Measurements from ENCODE around the gene CCDC57.

Gene CCDC57

DNA sequence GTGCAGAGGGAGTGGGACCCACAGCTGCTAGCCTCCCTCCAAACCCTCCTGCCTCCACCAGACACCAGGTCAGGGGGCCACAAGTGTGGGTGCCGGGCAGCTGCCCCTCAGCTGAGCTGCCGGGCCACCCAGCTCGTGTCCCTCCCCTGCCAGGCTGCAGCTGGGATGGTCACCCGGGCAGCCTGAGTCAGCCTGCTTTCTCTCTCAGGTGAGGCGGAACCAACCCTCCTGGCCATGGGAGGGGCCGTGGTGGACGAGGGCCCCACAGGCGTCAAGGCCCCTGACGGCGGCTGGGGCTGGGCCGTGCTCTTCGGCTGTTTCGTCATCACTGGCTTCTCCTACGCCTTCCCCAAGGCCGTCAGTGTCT lies 23.1 kb upstream of the CCDC57 start:
- no peak for DNase-seq

DNA sequence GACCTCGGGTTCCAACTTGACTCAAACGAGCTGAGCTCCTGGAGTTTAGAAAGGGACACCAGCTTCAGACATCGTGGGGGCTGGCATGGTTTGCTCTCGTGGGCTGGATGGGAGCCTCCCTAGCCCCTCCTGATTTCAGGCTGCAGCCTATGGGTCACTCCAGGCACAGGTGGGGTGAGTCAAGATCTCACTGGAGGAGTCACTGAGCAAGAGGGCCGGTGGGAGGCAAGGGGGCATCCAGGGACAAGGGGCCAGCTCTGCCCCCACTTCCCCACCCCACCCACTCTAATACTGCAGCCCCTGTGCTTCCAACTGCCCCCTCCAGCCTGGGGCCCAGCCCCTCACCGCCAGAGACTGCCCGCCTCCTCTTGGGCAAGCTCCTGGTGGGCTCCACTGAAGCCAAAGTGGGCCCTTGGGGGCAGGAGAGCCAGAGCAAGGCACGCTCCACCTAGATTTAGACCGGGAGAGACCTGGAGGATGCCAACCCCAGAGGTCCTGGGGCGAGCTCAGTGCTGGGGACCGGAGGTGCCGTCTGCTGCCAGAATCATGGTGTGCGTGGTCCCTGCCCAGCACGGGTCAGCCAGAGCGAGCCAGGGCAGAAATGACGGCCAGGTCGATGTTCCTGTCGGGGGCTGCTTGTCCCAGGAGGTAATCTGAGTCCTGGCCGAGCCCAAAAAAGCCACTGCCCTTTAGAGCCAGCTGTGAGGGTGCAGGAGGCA lies 22.6 kb upstream of the CCDC57 start:
- no peak for DNase-seq

DNA sequence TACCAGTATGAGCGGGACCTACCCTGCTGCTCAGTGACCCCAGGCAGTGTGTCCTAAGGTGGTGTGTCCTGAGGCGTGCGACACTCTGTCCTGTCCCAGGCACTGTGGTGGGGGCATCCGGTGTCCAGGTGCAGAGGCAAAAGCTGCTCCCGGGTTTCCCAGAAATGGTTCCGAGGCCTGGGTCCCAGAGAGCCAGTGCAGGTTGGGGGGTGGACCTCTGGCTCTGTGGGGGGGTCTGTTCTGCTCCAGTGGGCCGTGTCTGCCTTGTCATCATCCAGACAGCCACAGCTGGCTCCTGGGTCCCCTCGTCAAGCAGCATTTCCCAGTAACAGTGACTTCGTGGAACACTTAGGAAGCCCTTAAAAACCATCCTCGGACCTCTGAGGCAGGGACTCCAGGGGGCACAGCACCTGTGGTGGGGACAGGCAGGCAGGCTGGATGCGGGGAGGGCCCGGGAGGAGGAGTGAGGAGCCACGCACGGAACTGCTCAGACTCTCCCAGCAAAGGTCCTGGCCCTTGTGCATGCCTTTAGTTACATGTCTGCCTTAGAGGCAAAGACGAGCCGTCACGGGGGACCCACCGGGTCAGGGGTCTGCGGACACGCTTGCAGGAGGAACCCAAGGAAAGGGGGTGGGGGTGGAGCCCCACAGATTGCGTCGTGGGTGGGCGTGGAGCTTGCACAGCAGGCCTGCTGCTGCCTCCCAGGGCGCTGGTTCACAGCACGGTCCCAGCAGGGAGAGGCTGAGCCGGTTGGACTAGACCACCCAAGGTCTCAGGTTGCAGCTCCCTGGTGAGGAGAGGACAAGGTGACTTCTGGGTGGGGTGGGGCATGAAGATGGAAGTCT lies 21.8 kb upstream of the CCDC57 start:
- peak in 1 of 2 experiments; percentile 29 for DNase-seq

DNA sequence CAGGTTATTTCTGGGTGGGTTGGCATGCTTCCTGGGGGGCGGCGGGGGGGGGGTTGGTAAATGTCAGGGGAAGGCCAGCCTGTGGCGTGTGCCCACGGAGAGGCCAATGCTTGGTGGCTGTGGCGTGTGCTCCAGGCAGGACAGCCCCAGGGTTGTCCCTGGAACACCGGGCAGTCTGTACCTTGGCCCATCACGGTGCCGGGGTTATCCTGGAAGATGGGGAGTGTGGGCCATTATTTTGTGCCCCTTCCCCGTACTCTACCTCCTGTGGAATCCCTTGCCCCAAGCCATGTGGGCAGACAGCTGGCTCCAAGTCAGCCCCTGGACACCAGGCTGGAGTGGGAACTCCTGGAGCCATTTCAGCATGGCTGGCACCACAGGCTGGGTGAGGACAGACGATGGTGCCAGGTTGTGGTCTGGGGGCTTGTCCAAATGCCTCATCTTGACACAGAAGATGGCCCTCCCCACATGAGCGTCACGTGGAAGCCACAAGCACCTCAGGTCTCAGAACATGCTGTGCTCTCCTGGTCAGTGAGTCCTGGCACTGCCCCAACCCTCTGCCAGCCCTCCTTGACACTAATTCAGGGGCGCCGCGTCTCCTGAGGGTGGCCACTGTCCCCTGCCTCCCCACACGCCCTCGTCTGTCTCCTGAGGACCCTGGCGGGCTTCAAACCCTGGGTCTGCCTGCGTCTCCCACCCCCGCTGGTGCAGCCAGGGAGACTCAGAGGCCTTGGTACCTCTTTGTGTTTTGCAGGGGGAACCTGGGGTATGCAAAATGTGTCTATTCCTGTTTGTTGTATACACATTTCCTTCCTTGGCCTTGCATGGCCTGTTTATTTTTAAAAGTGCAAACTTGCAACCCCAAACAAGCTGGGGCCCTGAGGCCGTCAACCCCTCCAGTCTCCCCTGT lies 20.5 kb upstream of the CCDC57 start:
- no peak for DNase-seq

DNA sequence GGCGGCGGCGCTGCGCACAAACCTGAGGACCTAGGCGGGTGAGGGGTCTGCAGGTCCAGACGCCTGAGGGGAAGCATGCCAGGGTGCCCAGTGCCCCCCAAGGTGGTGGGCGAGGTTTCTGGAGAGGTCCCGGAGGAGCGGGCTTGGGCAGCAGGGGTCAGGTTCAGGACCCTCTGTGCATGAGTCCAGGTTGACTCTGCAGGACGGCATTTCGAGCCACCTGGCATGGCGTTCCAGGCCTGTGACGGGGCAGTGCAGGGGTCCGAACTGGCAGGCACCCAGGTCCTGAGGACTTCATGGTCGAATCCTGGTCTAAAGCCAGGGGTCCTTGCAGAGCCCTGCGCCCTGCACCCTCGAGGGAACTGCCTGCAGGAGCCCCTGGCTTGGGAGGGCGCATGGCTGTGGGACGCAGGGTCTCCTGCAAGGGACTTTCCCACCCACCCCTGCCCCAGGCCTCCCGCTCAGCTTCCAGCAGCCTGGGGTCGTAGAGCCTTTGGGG lies 19.7 kb upstream of the CCDC57 start:
- DNase-seq = no peak

DNA sequence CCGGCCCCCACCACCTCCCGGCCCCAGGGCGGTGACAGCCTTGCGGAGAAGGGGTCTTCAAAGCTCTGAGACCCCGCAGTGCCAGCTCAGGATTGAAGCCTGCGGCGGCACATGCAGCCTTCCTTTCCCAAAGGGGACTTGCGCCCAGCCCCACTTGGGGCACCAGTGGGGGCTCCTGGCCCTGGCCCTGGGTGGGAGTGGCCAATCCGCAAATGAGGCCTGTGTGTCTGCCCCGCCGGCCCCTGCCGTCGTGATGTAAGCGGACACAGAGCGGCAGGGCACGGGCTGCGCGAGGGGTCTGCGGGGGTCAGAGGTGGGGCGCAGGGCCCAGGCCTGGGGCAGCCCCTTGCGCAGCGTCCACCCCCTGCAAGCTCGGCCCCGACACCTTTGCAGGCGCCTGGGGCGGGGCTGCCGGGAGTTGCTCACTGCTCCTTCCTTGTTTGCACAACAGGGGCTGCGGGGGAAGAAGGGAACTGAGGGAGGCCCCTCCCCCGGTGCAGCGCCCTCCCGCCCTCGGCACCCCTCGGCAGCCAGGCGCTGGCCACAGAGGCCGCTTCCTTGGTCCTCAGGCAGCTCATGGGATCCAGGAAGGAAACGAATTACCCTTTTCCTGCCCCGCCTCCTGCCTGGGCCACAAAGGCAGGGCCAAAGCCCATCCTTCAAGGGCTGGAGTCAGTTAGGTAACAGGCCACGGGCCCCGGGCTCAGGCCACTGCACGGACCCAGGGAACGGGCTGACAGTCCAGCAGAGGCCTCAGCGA lies 19.1 kb upstream of the CCDC57 start:
- DNase-seq = peak in 1 of 2 experiments; percentile 59

DNA sequence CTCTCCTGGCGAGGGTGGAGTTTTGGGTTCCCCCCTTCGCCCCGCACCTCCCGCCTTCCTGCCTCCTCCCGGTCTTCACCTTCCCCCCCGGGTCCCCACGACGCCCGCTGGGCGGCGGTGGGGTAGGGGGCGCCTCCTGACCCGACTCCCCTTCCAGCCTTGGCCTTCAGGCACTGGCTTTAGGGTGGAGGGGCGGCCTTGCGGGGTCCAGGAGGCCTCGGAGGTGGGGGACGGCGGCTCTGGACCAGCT lies 18.6 kb upstream of the CCDC57 start:
- no peak for DNase-seq

DNA sequence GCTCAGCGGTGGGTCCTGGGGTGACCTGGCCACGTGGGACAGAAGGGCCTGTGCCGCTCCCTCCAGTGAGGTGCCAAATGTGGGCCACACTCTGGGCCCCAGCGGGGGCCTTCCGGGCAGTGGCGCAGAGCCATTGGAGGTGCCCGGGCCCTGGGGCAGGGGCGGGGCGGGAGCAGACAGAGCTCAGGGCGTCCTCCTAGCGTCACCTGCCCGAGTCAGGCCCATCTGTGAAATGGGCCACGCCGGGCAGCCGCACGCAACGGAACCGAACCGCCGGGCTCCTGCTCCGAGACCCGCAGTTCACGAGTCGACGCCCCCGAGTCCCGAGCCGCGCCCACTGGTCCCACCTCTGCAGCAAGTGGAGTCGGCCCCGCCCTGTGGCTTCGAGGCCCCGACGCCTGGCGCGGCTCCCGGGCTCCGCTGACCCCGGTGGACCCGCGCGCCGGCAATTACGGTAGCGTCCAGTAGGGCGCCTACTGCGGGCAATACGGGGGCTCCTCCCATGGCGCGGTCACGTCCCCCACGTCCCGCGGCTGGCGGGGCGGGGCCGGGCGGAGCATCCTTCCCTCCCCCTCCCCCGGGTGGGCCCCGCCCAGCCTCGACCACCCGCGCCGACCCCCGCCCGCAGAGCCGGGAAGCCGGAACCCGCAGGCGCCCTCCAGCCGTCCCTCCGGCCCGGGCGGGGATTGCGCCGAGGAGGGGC lies 18.1 kb upstream of the CCDC57 start:
- DNase-seq = peak in 1 of 2 experiments; percentile 68

DNA sequence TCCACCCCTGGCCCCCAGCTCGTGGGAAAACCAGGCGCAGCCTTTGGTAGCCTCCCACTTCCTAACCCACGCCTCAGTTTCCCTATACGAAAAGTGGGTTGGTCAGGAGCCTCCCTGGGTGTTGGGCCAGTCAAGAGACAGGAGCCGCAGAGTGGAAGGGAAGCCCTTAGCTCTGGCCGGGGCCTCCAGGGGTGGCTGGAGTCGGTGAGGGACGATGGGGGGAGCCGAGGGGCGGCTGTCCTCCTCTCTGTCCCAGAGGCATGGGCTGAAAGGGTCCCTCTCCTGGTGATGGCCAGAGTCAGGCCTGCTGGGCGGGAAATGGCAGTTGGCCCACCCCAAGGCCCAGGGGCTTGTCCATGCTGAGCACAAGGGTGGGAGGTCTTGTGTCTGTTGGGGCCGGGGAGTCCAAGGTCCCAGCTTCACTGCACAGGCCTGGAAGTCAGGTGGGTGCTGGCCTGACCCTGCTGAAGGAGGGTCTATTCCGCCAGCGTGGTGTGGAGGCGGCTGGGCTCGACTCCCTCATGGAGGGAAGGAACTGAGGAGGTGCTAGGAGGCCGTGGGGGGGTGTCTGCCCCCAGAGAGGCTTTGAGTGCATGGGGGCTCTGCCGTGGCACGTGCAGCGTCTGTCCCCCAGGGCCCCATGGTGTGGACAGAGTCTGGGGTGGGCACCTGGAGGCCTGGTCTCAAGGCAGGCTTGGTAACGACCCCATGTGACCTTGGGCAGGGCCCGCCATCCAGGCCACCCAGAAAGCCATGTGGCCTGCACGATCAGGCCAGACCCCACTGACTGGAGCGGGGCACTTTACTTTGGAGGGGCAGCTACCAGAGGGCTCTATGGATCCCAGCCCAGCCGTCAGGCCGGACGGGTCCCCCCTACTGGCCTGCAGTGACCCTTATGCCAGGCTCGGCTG lies 17.3 kb upstream of the CCDC57 start:
- no peak for DNase-seq

DNA sequence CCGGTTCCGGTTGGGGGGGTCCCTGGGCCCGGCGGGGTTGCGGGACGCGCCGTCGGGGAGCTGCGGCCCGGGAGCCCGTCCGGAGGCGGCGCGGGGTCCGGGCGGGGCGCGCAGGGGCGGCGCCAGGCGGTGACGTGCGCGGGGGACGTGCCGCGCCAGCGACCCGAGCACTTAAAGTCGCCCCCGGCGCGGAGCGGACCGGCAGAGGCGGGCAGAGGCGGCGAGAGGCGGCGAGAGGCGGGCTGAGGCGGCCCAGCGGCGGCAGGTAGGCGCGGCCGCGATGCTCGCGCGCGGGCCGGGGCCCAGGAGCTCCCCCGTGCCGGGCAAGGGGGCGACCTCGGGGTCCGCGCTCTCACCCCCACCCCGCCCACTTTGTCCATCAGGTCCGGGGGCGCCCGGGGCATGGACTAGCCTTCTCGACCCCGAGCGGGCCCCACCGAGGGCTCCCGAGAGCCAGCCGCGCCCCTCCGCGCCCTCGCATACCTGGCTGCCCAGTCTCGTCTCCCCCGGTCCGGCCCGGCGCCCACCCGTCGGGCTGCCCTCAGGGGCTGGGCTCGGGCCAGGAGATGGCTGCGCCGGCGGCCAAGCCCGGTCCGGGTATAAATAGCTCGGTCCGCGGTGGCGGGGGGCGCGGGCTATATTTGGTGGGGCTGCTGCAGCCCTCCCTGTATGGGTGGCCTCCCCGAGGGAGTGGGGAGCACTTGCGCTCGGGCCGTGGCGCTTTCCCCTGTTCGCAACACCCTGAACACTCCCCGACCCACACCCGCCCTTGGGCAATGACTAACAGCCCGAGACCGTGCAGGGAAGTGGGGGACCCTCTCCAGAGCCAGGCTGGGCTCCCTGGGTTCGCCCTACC lies 16.4 kb upstream of the CCDC57 start, which contains the start of gene SLC16A3:
TSS of gene SLC16A3 (plus strand) at position 201 of the 856 bp plus-strand sequence. CDS start 6,967 bp downstream, outside the sequence.
- DNase-seq = peak in 1 of 2 experiments; percentile 65

DNA sequence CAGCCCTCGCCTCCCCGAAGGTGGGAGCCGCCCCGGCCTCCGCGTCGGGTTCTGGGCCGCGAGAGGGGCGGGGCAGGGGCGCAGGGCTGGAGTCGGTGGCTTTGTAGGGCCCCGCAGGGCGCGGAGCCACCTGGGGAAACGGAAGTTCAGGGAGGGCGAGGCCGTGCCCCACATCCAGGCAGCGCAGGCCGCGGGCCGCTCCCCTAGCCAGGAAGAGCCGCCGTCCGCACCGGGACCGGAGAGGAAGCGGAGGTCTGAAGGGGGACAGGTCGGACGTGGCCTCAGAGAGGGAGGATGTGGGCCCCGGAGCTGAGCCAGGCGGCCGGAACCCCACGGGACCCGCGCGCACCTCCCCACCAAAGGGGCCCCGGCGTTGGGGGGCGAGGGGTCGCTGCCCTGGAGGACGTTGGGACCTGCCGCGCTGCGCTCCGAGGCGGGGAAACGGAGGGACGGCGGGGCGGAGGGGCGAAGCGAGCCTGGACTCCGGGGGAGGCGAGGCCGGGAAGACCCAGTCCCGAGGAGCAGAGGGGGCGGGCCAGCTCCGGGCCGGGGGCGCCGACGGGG lies 15.7 kb upstream of the CCDC57 start:
- DNase-seq = peak in 1 of 2 experiments; percentile 44

DNA sequence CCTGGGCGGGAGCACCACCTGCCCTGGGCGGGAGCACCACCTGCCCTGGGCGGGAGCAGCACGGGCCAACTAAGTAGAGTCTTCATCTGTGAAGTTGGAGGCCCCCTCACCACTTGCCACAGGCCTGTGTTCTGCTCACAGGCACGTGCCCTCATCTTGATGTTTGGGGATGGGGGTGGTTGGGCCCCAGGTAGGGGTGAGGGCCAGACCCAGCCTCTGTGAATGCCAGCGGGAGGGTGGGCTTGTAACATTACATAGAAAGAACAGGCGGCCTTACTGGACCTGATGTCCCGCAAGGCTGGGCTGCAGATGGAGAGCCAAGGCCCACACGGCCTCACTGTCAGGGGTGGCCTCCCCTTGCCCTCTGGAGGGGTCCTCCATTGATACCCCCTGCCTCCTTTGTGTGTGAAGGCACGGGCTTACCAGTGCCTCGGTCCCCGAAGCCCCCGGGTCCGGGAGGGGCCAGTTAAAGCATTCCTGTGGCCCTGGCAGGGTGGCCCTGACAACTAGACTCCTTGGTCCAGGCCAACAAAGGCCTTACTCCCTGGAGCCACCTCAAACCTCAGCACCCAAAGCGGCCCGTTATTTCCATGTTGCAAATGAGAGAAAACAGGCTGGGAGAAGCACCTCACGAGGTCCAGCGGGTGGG lies 15.1 kb upstream of the CCDC57 start:
- no peak for DNase-seq

DNA sequence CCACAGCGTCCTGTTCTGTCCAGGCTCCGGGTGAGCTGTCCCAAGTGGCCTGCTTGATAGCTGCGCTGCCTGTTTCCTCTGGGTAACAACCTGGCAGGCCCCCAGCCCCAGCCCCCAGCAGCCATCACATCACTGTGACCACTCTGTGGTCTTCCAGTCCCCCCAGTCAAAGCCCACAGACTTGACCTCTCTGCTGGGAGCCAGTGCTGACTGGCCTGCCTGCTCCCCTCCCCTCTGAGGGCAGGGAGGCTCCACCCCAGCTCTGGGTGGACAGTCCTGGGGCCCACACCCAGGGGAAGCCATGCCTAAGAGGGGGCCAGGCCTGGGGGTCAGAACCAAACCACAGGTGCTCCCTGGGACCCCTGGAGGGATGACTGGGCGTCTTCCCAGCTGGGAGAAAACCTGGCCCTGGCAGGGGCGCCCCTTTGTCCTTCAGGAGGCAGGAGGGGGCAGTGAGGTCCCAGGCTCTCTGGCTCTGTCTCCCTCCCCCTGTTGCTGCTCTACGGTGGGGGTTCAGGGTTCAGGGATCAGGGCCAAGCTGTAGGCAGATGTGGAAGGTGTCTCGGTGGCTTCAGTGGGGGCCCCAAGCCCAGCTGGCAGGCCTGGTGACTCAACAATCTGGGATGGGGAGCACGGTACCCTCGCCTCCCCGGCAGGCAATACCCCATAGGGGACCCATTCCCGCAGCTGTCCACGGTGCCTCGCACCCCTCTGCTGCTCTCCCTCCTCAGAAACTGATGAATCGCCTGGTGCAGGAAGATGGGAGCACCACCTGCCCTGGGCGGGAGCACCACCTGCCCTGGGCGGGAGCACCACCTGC lies 14.4 kb upstream of the CCDC57 start:
- no peak for DNase-seq

DNA sequence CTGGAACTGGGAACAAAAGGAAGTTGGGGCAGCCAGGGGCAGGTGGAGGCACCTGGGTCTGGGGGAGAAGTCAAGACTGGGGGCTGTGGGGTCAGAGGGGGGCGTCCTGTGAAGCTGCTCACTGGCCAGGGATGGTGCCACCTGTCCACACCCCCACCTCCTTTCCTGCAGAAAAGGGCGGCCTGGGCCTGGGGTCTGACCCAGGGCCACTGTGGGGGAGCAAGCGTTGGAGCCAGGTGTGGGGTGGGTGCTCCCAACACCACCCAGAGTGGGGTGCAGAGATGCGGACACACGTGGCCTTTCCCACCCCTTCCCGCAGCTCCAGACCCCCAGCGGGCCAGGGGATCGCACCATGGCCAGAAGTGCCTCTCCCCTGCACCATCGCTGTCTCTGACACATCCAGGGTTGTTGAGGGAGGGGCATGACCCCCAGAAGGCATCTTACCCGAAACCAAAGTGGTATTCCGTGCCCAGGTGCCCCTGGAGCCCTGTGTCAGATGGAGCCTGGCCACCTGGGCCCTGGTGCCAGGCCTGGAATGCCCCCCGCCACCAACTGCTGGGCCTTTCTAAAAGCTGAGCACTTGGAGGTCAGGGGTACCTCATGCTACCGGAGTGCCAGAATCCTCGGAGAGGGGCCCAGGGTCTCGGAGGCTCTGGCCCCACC lies 13.6 kb upstream of the CCDC57 start:
- DNase-seq = no peak

DNA sequence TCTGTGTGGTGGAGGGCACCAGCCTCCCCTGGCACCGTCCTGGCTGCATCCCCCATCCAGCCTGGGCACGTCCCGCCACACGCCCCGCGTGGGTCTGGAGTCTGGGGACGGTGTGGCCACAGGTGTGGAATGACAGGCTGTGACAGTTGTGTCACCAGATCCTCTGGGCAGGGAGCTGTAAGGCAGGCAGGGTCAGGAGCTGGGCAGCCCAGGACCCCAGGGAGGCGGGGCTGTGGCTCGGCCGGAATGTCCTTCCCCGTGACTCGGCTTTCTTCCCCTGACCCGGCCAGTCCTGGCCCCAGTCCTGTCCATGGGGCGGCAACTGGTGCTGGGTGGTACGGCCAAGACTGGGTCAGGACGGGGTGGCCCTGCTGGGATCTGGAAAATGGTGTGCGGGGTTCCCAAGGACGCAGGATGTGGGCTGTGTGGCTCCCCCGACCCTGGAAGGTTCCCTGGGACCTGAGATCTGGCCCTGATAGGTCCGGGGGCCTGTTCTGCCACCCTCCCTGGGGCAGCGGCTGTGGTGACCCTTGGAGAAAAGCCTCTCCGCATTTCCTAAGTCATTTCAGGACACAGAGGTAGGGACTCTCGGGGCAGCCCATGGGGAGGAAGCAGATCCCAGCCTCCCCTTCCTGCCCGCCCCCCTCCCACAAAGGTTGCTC lies 12.9 kb upstream of the CCDC57 start:
- no peak for DNase-seq

DNA sequence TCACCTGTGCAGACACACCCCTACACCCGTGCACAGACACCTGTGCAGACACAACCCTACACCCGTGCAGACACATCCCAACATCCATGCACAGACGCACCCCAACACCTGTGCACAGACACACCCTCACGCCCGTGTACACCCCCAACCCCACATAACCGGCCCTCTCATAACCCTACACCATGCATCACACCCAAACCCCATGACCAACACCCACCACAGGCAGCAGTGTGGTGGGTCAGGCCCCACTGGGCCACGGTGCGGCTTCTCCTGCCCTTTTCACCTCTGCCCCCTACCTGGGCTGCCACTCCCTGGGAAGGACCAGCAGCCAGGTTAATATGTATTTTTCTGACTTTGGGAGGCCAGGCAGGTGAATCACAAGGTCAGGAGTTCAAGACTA lies 12.0 kb upstream of the CCDC57 start:
- DNase-seq = no peak

DNA sequence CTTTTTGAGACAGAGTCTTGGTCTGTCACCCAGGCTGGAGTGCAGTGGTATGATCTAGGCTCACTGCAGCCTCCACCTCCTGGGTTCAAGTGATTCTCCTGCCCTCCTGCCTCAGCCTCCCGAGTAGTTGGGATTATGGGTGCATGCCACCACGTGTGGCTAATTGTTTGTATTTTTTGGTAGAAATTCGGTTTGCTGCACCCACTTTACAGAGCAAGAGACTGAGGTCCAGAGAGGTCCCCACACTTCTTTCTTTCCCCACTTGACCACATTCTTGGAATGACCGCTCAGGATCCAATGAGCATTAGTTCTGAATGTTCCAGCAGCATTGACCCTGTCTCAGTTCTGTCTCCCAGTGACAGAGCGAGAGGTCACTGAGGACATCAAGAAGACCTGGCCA lies 10.9 kb upstream of the CCDC57 start:
- DNase-seq = no peak
